Natural killer cell (primary cell): ENCODE data around the gene SGO2. TPM values are rescaled to one million over a fixed set of nuclear protein-coding genes. Genes with fewer than 3 reads are reported as not detected.

Experiments used
- ATAC-seq, 3 donors: fragments of 150-1000 bp in 2 of 3; fragments of 200-7000 bp in 1 of 3; cut with Tn5 transposase; 1 replicate in 1 of 3; 2 replicates in 2 of 3; pipeline ENCODE4 v1.10.0; 2021; ENCODE audit warnings: mild to moderate bottlenecking in 2 of 3, moderate library complexity in 2 of 3
- DNase-seq, 2 donors: peaks; one replicate each; pipeline versions ENCODE4 v3.0.0 to v3.0.0-alpha.2; 2013 to 2021; ENCODE audit warnings: mixed read lengths in 1 of 2
- H3K27ac ChIP-seq: one replicate; pipeline ENCODE4 v1.5.1; 2013; ENCODE audit warnings: mild to moderate bottlenecking, low read length
- H3K27me3 ChIP-seq: one replicate; pipeline ENCODE4 v1.6.1; 2013; ENCODE audit warnings: low read length; ENCODE audit not compliant: control insufficient read depth, insufficient read depth
- H3K36me3 ChIP-seq: one replicate; pipeline ENCODE4 v1.6.1; 2013; ENCODE audit warnings: low read length; ENCODE audit not compliant: control insufficient read depth, insufficient read depth
- H3K4me1 ChIP-seq: one replicate; pipeline ENCODE4 v1.6.1; 2013; ENCODE audit warnings: low read length; ENCODE audit not compliant: control insufficient read depth, insufficient read depth
- H3K4me3 ChIP-seq: one replicate; pipeline ENCODE4 v1.5.1; 2013; ENCODE audit warnings: low read length
- H3K9me3 ChIP-seq: one replicate; pipeline ENCODE4 v1.6.1; 2013; ENCODE audit warnings: low read length; ENCODE audit not compliant: control insufficient read depth, insufficient read depth
- H3K27ac Mint-ChIP-seq, 2 donors: one replicate each; pipeline ENCODE4 v1.8.0; 2022; ENCODE audit warnings: mild to moderate bottlenecking in 2 of 2, mixed read lengths in 2 of 2, moderate library complexity in 1 of 2
- H3K27me3 Mint-ChIP-seq, 2 donors: one replicate each; pipeline ENCODE4 v1.8.0; 2022; ENCODE audit warnings: low read depth in 2 of 2, mixed read lengths in 2 of 2
- H3K36me3 Mint-ChIP-seq: one replicate; pipeline ENCODE4 v1.8.0; 2022; ENCODE audit warnings: mixed read lengths
- H3K4me1 Mint-ChIP-seq, 2 donors: one replicate each; pipeline ENCODE4 v1.8.0; 2022; ENCODE audit warnings: mixed read lengths in 2 of 2
- H3K4me3 Mint-ChIP-seq: one replicate; pipeline ENCODE4 v1.8.0; 2022; ENCODE audit warnings: mild to moderate bottlenecking, moderate library complexity, mixed read lengths
- H3K9me3 Mint-ChIP-seq, 2 donors: one replicate each; pipeline ENCODE4 v1.8.0; 2022; ENCODE audit warnings: mixed read lengths in 2 of 2
- WGBS: methylation state at CpG from one replicate; pipeline ENCODE4 v1.1.7; 2013; ENCODE audit warnings: missing lambda C conversion rate; ENCODE audit not compliant: insufficient coverage; 5-methylcytosine and 5-hydroxymethylcytosine counted together
- intact Hi-C: fragments of 100-400 bp; cut with micrococcal nuclease; formaldehyde crosslinking; loops from one replicate; pipeline ENCODE4 v1.14.2; 2022
- total RNA-seq, 4 donors: library from RNA; stranded (reverse); fragments of 120-200 nt in 1 of 4; gene quantifications; one replicate each; pipeline versions ENCODE4 v1.2.3 to v1.2.4, GENCODE V29; 2013 to 2022
- TF ChIP-seq, protein P1 (sequence below): fragments of 200-600 bp; IDR thresholded peaks from one replicate; pipeline ENCODE4 v1.8.0; 2022; ENCODE audit warnings: antibody characterized with exemption

The SGO2 gene
- total RNA-seq, 3 donors from 2014 or later (not counting 1 experiment from before 2014, with no cell fraction given), result 2.3 to 5.4 (median 3.1) TPM

DNA sequence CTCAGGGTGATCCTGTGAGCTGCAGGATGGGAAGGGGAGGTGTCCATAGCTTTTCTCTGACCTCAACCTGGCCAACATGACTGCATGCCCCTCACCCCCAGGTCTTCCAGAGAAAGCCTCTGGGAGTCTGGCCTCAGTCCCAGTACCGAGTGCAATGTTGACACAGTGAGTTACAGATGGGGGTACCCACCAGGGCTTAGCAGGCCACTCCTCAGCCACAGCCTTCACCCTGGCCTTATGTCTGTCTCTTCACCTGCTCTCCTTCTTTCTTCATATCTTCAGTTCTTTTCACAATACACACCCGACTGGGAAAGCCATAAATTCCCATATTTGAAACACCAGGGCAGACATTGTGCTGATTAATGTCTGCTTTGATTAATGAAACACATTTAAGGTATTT is 93.3 kb downstream of the SGO2 start:
- Histone ChIP-seq H3K9me3 (no peaks in the 10 kb centered on the region), H3K4me1 (no peaks in the 10 kb centered on the region), H3K27me3 (no peaks in the 10 kb centered on the region), H3K27ac (no peak overlapping the region), H3K36me3 (no peaks in the 10 kb centered on the region), H3K4me3 (no peak overlapping the region)
- DNase-seq (no peak), ATAC-seq (no peak)
- Mint-ChIP-seq H3K4me3 (no peak overlapping the region), H3K4me1 (peaks cover 13 to 16% of the 10 kb centered on the region in 2 donors), H3K27ac (no peak overlapping the region), H3K36me3 (no peaks in the 10 kb centered on the region), H3K9me3 (no peaks in the 10 kb centered on the region), H3K27me3 (peaks cover 2 to 13% of the 10 kb centered on the region in 2 donors)
- intact Hi-C loops, result no loop called here
- WGBS, result 92% methylated on average over 2 of the region's 2 CpGs
- TF ChIP-seq, protein P1, sequence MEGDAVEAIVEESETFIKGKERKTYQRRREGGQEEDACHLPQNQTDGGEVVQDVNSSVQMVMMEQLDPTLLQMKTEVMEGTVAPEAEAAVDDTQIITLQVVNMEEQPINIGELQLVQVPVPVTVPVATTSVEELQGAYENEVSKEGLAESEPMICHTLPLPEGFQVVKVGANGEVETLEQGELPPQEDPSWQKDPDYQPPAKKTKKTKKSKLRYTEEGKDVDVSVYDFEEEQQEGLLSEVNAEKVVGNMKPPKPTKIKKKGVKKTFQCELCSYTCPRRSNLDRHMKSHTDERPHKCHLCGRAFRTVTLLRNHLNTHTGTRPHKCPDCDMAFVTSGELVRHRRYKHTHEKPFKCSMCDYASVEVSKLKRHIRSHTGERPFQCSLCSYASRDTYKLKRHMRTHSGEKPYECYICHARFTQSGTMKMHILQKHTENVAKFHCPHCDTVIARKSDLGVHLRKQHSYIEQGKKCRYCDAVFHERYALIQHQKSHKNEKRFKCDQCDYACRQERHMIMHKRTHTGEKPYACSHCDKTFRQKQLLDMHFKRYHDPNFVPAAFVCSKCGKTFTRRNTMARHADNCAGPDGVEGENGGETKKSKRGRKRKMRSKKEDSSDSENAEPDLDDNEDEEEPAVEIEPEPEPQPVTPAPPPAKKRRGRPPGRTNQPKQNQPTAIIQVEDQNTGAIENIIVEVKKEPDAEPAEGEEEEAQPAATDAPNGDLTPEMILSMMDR, result no peak

DNA sequence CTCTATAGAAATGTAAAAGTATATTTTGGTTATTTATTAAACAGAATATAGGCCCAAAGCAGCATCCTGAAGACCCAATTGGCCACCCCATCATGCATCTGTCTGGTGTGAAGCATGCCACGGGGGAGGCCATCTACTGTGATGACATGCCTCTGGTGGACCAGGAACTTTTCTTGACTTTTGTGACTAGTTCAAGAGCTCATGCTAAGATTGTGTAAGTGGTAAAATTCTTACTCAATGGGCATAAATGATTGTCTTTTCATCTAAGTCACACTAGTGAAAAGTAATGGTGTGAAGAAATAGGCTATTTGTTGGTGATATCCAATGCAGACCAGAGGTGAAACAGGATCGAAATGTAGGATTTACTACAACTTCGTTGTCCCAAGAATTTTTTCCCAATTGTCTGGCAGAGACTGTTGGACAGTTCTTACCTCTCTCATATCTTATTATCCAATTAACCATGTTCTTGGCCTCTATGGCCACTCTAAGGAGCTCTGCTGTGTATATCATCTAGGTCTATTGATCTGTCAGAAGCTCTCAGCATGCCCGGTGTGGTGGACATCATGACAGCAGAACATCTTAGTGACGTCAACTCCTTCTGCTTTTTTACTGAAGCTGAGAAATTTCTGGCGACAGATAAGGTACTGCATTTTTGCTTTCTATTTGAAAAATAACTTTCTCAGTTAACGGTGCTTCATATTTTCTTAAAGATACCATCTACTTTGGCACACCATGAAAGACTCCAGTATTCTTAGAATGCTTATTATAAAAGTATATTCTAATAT is 94.8 kb downstream of the SGO2 start:
- intact Hi-C loops, result no loop called here
- Mint-ChIP-seq H3K9me3 (no peaks in the 10 kb centered on the region), H3K4me1 (peaks cover 13 to 16% of the 10 kb centered on the region in 2 donors), H3K4me3 (no peak overlapping the region), H3K27ac (no peak overlapping the region), H3K36me3 (no peaks in the 10 kb centered on the region), H3K27me3 (peaks cover 2 to 9% of the 10 kb centered on the region in 2 donors)
- TF ChIP-seq, protein P1, result no peak
- DNase-seq (no peak), ATAC-seq (no peak)
- no peaks in the 10 kb centered on the region for H3K4me1 ChIP-seq
- no peaks in the 10 kb centered on the region for H3K36me3 ChIP-seq
- H3K27ac ChIP-seq, result no peak overlapping the region
- no peaks in the 10 kb centered on the region for H3K9me3 ChIP-seq
- WGBS, result 93% methylated on average over 6 of the region's 7 CpGs
- H3K27me3 ChIP-seq, result no peaks in the 10 kb centered on the region
- no peak overlapping the region for H3K4me3 ChIP-seq

DNA sequence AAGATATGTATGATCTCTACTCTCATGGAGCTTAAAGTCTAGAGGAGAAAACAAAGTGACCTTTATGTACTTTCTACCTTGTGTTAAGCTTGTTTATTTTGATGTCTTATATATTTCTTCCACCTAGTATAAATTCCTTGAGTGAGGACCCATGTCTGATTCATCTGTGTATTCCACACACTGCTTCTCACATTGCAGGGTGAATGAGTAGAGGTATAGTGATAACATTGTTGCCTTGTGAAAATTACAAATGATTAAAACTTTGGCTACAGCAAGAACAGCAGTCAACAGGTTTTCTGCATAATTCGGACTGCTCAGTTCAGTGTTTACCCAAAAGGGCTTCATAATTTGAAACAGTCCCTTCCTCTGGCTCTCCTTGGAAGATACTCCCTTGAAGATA is 96.1 kb downstream of the SGO2 start:
- intact Hi-C loops, result no loop called here
- TF ChIP-seq, protein P1, result no peak
- 88% methylated on average over 1 of the region's 1 CpG for WGBS

DNA sequence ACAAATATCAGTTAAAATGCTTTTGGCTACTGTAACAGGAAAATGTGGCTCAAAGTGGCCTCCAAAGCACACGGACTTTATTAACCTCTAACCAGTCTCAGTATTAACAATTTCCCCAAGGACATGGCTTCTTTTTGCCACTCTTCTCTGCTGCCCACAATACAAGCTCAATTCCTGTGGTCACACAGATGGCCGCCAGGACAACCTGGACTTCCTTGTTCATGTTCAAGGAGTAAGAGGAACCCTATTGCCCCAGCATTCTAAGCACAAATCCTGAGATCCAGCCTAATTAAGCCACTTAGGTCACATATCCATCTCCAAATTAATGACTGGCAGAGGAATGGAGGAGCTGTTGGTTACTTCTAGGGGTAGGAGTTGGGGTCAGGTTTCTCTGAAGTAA is 98.0 kb downstream of the SGO2 start:
- Mint-ChIP-seq H3K4me1 (no peaks in the 10 kb centered on the region), H3K36me3 (no peaks in the 10 kb centered on the region), H3K9me3 (no peaks in the 10 kb centered on the region), H3K27me3 (peaks cover 5 to 12% of the 10 kb centered on the region in 2 donors), H3K27ac (no peak overlapping the region), H3K4me3 (no peak overlapping the region)
- Histone ChIP-seq H3K36me3 (no peaks in the 10 kb centered on the region), H3K27ac (no peak overlapping the region), H3K27me3 (no peaks in the 10 kb centered on the region), H3K4me3 (no peak overlapping the region), H3K4me1 (no peaks in the 10 kb centered on the region), H3K9me3 (no peaks in the 10 kb centered on the region)
- no peak for ATAC-seq
- TF ChIP-seq, protein P1, result no peak
- no peak for DNase-seq
- 88% methylated on average over 2 of the region's 2 CpGs for WGBS
- intact Hi-C loops, result no loop called here

More for the DNA sequence above, 96.1 kb downstream of the SGO2 start:
- Mint-ChIP-seq H3K9me3 (no peaks in the 10 kb centered on the region), H3K27me3 (peaks cover 2 to 9% of the 10 kb centered on the region in 2 donors), H3K36me3 (no peaks in the 10 kb centered on the region), H3K4me3 (no peak overlapping the region), H3K27ac (no peak overlapping the region), H3K4me1 (peaks cover 8 to 10% of the 10 kb centered on the region in 2 donors)
- Histone ChIP-seq H3K36me3 (no peaks in the 10 kb centered on the region), H3K27me3 (no peaks in the 10 kb centered on the region), H3K9me3 (no peaks in the 10 kb centered on the region), H3K4me3 (no peak overlapping the region), H3K27ac (no peak overlapping the region), H3K4me1 (no peaks in the 10 kb centered on the region)
- ATAC-seq (no peak), DNase-seq (no peak)
